Liver (tissue), 9 donors: ENCODE measurements around the gene SIRT2. TPM values are rescaled to one million over a fixed set of nuclear protein-coding genes. Genes with fewer than 3 reads are reported as not detected.

ENCODE experiments used
- DNase-seq: peaks from one replicate; pipeline ENCODE4 v3.0.0-alpha.2; 2017; ENCODE audit warnings: low spot score
- H3K27ac ChIP-seq, 2 donors: one replicate each; pipeline ENCODE4 v1.7.0; 2013; ENCODE audit warnings: inconsistent platforms in 2 of 2, low read length in 2 of 2, control low read depth in 1 of 2, low read depth in 1 of 2, mild to moderate bottlenecking in 1 of 2
- H3K27me3 ChIP-seq, 4 donors: one replicate each; pipeline versions ENCODE4 v1.6.1 to v1.7.0; 2013; ENCODE audit warnings: low read length in 3 of 4, inconsistent platforms in 1 of 4, mild to moderate bottlenecking in 1 of 4, moderate library complexity in 1 of 4; ENCODE audit not compliant: control insufficient read depth in 4 of 4, insufficient read depth in 4 of 4
- H3K36me3 ChIP-seq, 4 donors: one replicate each; pipeline versions ENCODE4 v1.6.1 to v1.7.0; 2013; ENCODE audit warnings: low read length in 3 of 4, mild to moderate bottlenecking in 3 of 4, low read depth in 1 of 4, moderate library complexity in 1 of 4; ENCODE audit not compliant: control insufficient read depth in 4 of 4, insufficient read depth in 3 of 4
- H3K4me1 ChIP-seq, 4 donors: one replicate each; pipeline versions ENCODE4 v1.6.1 to v1.7.0; 2013; ENCODE audit warnings: low read length in 3 of 4, mild to moderate bottlenecking in 3 of 4, moderate library complexity in 1 of 4; ENCODE audit not compliant: control insufficient read depth in 4 of 4, insufficient read depth in 4 of 4
- H3K4me3 ChIP-seq, 3 donors: one replicate each; pipeline versions ENCODE4 v1.6.1 to v1.7.0; 2013; ENCODE audit warnings: low read length in 3 of 3, control low read depth in 1 of 3, low read depth in 1 of 3, mild to moderate bottlenecking in 1 of 3
- H3K9ac ChIP-seq, 2 donors: one replicate each; pipeline ENCODE4 v1.7.0; 2013; ENCODE audit warnings: low read length in 2 of 2, mild to moderate bottlenecking in 2 of 2, moderate library complexity in 2 of 2, control low read depth in 1 of 2, low read depth in 1 of 2
- H3K9me3 ChIP-seq, 4 donors: one replicate each; pipeline versions ENCODE4 v1.6.1 to v1.7.0; 2013; ENCODE audit warnings: low read length in 3 of 4; ENCODE audit not compliant: control insufficient read depth in 4 of 4
- EGR1 ChIP-seq, 2 donors: IDR thresholded peaks; 2 replicates each; pipeline ENCODE4 v1.6.1; 2016 to 2018; ENCODE audit warnings: antibody characterized with exemption in 2 of 2, low read depth in 2 of 2
- FOXA1 ChIP-seq: IDR thresholded peaks from 2 replicates; pipeline ENCODE4 v1.6.1; 2016; ENCODE audit warnings: antibody characterized with exemption
- FOXA2 ChIP-seq: IDR thresholded peaks from 2 replicates; pipeline ENCODE4 v1.6.1; 2016; ENCODE audit warnings: antibody characterized with exemption
- GABPA ChIP-seq, 2 donors: IDR thresholded peaks in 1 of 2; conservative IDR thresholded peaks in 1 of 2; 2 replicates each; pipeline ENCODE4 v1.6.1; 2016; ENCODE audit warnings: antibody characterized with exemption in 2 of 2, mild to moderate bottlenecking in 1 of 2, moderate library complexity in 1 of 2
- HNF4A ChIP-seq, 2 donors: conservative IDR thresholded peaks; 2 replicates each; pipeline ENCODE4 v1.6.1; 2016; ENCODE audit warnings: antibody characterized with exemption in 2 of 2, mild to moderate bottlenecking in 2 of 2
- HNF4G ChIP-seq: IDR thresholded peaks from 2 replicates; pipeline ENCODE4 v1.6.1; 2016; ENCODE audit warnings: antibody characterized with exemption
- JUND ChIP-seq, 2 donors: IDR thresholded peaks; 2 replicates each; pipeline ENCODE4 v1.6.1; 2016; ENCODE audit warnings: antibody characterized with exemption in 2 of 2
- NR2F2 ChIP-seq: IDR thresholded peaks from 2 replicates; pipeline ENCODE4 v1.6.1; 2016; ENCODE audit warnings: antibody characterized with exemption
- RAD21 ChIP-seq, 2 donors: IDR thresholded peaks; 2 replicates each; pipeline ENCODE4 v1.6.1; 2016; ENCODE audit warnings: antibody characterized with exemption in 2 of 2, mild to moderate bottlenecking in 2 of 2
- RXRA ChIP-seq, 2 donors: IDR thresholded peaks; 2 replicates each; pipeline ENCODE4 v1.6.1; 2017 to 2018; ENCODE audit warnings: antibody characterized with exemption in 2 of 2, mild to moderate bottlenecking in 1 of 2
- SP1 ChIP-seq: IDR thresholded peaks from 2 replicates; pipeline ENCODE4 v1.6.1; 2018; ENCODE audit warnings: antibody characterized with exemption, mild to moderate bottlenecking
- TAF1 ChIP-seq: conservative IDR thresholded peaks from 2 replicates; pipeline ENCODE4 v1.6.1; 2016; ENCODE audit warnings: antibody characterized with exemption, mild to moderate bottlenecking
- YY1 ChIP-seq: IDR thresholded peaks from 2 replicates; pipeline ENCODE4 v1.6.1; 2016; ENCODE audit warnings: antibody characterized with exemption, mild to moderate bottlenecking
- WGBS: extraction: QIAGEN DNeasy Blood & Tissue Kit; methylation state at CpG from one replicate; pipeline ENCODE4 v1.1.7; 2013; 5-methylcytosine and 5-hydroxymethylcytosine counted together
- polyA plus RNA-seq, 2 donors: library from polyadenylated mRNA; stranded (reverse) in 1 of 2; unstranded in 1 of 2; fragments of 200-250 nt in 1 of 2; fragments of >200 nt in 1 of 2; fragmentation: Nextera tagmentation in 1 of 2; extraction: Ambion mirVana in 1 of 2; gene quantifications; one replicate each; pipeline versions ENCODE4 v1.2.1 to v1.2.3, GENCODE V29; 2013 to 2015
- total RNA-seq, 2 donors: library from RNA; depleted of rRNA; stranded (reverse); fragments of >200 nt; gene quantifications; one replicate each; pipeline ENCODE4 v1.2.3, GENCODE V29; 2014
- TF ChIP-seq, protein P1 (sequence below): IDR thresholded peaks from 2 replicates; pipeline ENCODE4 v1.6.1; 2016; ENCODE audit warnings: antibody characterized with exemption, mild to moderate bottlenecking
- TF ChIP-seq, protein P2 (sequence below): fragments of 150-350 bp; IDR thresholded peaks from 2 replicates; pipeline ENCODE4 v1.5.1; 2017; ENCODE audit warnings: improper control_type of control experiment, low read depth, low read length; ENCODE audit not compliant: missing input control
- TF ChIP-seq, protein P3 (sequence below): IDR thresholded peaks from 2 replicates; pipeline ENCODE4 v1.6.1; 2016; ENCODE audit warnings: antibody characterized with exemption
- TF ChIP-seq, protein P4 (sequence below): IDR thresholded peaks from 2 replicates; pipeline ENCODE4 v1.6.1; 2016; ENCODE audit warnings: antibody characterized with exemption
- donor health status: healthy.
- donor health status: healthy.
- donor health status: healthy.
- donor health status: healthy.
- donor health status: healthy.

The SIRT2 gene
- total and polyA plus RNA-seq, 4 donors: 21.8 to 42.2 (median 26.9) TPM

DNA sequence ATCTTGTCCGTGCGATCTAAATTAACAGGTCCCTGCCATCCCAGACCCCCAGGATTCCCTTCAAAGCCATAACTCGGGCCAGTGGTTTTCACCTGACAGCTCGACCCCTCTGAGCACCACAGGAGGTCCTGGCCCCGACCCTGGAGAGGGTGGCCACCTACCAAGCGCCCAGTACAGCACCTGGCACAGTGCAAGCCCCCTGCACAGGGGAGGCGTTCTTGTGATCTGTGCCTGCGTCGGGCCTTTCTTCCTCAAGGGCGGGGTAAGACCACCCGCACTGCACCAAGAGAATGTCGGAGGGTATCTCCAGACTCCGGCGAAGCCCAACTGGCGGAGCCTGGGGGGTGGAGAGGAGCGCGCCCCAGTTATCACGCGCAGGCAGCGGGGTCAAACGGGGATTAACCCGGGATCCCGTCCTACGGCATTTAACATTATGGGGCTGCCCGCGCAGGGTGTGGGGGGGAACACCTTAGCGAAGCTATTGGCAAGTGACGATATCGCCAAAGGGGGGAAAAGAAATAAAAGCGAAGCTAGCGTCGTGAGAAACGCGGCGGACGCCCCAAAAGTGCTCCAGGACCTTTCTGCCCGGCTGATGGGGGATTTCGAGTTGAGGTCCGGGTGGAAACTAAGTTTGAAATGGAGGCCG, 48.3 kb downstream of the SIRT2 start (continued):
- TF ChIP-seq, protein P1, sequence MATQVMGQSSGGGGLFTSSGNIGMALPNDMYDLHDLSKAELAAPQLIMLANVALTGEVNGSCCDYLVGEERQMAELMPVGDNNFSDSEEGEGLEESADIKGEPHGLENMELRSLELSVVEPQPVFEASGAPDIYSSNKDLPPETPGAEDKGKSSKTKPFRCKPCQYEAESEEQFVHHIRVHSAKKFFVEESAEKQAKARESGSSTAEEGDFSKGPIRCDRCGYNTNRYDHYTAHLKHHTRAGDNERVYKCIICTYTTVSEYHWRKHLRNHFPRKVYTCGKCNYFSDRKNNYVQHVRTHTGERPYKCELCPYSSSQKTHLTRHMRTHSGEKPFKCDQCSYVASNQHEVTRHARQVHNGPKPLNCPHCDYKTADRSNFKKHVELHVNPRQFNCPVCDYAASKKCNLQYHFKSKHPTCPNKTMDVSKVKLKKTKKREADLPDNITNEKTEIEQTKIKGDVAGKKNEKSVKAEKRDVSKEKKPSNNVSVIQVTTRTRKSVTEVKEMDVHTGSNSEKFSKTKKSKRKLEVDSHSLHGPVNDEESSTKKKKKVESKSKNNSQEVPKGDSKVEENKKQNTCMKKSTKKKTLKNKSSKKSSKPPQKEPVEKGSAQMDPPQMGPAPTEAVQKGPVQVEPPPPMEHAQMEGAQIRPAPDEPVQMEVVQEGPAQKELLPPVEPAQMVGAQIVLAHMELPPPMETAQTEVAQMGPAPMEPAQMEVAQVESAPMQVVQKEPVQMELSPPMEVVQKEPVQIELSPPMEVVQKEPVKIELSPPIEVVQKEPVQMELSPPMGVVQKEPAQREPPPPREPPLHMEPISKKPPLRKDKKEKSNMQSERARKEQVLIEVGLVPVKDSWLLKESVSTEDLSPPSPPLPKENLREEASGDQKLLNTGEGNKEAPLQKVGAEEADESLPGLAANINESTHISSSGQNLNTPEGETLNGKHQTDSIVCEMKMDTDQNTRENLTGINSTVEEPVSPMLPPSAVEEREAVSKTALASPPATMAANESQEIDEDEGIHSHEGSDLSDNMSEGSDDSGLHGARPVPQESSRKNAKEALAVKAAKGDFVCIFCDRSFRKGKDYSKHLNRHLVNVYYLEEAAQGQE: no peak
- TF ChIP-seq RAD21 (IDR thresholded peaks at IDR 0.05): no peak
- no peak for TF ChIP-seq GABPA (IDR thresholded peaks at IDR 0.05 in 1 of 2, conservative IDR thresholded peaks at IDR 0.05 in 1 of 2)

DNA sequence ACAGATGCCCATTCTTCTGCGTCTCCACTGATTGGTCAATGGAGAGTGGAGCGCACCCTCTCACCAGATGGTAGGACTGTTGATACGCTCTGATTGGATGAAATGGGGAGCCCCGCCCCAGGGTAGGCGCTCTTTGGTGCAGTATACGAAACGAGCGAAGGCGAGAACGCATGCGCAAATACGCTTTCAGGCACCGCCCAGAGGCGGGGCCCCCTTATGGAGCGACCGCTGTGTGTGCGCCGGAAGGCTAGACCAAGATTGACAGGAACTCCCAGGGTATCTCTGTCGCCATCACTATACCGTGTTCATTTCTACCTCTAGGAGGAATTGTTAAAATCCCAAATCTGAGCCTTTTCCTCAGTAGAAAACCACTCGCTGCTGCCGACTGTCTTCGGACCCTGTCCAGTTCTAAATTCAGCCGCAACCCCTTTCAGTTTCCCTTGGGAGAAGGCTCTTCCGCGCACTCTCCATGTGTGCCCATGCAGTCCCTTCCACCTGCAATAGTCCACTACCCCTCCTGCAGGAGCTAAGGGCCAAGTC, 48.9 kb downstream of the SIRT2 start:
- H3K27ac ChIP-seq: peak overlapping the region; percentile 95 to 100
- H3K4me1 ChIP-seq: peaks cover 5 to 42% (median 30%) of the 10 kb centered on the region in 4 donors
- H3K4me3 ChIP-seq: peak overlapping the region; percentile 74 to 93 (median 90)
- no peaks in the 10 kb centered on the region for H3K9me3 ChIP-seq
- H3K27me3 ChIP-seq: no peaks in the 10 kb centered on the region
- peaks cover 3 to 18% (median 15%) of the 10 kb centered on the region in 4 donors for H3K36me3 ChIP-seq
- H3K9ac ChIP-seq: peak overlapping the region; percentile 84 to 100
- WGBS: under 1% methylated on average over 26 of the region's 26 CpGs
- TF ChIP-seq HNF4A (conservative IDR thresholded peaks at IDR 0.05) (no peak), EGR1 (IDR thresholded peaks at IDR 0.05; ENCODE audit: low read depth in 2 of 2) (no peak), SP1 (peak; percentile 28), FOXA2 (no peak), HNF4G (no peak), RAD21 (IDR thresholded peaks at IDR 0.05) (peak in 1 of 2 donors; percentile 36), TAF1 (peak; percentile 0), FOXA1 (peak; percentile 18), GABPA (IDR thresholded peaks at IDR 0.05 in 1 of 2, conservative IDR thresholded peaks at IDR 0.05 in 1 of 2) (peak; percentile 36 to 82), RXRA (IDR thresholded peaks at IDR 0.05) (peak in 1 of 2 donors; percentile 9), JUND (IDR thresholded peaks at IDR 0.05) (no peak), NR2F2 (no peak), YY1 (peak; percentile 82)
- TF ChIP-seq, protein P2, sequence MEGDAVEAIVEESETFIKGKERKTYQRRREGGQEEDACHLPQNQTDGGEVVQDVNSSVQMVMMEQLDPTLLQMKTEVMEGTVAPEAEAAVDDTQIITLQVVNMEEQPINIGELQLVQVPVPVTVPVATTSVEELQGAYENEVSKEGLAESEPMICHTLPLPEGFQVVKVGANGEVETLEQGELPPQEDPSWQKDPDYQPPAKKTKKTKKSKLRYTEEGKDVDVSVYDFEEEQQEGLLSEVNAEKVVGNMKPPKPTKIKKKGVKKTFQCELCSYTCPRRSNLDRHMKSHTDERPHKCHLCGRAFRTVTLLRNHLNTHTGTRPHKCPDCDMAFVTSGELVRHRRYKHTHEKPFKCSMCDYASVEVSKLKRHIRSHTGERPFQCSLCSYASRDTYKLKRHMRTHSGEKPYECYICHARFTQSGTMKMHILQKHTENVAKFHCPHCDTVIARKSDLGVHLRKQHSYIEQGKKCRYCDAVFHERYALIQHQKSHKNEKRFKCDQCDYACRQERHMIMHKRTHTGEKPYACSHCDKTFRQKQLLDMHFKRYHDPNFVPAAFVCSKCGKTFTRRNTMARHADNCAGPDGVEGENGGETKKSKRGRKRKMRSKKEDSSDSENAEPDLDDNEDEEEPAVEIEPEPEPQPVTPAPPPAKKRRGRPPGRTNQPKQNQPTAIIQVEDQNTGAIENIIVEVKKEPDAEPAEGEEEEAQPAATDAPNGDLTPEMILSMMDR: peak; percentile 24
- TF ChIP-seq, protein P3, sequence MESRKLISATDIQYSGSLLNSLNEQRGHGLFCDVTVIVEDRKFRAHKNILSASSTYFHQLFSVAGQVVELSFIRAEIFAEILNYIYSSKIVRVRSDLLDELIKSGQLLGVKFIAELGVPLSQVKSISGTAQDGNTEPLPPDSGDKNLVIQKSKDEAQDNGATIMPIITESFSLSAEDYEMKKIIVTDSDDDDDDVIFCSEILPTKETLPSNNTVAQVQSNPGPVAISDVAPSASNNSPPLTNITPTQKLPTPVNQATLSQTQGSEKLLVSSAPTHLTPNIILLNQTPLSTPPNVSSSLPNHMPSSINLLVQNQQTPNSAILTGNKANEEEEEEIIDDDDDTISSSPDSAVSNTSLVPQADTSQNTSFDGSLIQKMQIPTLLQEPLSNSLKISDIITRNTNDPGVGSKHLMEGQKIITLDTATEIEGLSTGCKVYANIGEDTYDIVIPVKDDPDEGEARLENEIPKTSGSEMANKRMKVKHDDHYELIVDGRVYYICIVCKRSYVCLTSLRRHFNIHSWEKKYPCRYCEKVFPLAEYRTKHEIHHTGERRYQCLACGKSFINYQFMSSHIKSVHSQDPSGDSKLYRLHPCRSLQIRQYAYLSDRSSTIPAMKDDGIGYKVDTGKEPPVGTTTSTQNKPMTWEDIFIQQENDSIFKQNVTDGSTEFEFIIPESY: peak; percentile 74
- TF ChIP-seq, protein P1: peak; percentile 84
- TF ChIP-seq, protein P4, sequence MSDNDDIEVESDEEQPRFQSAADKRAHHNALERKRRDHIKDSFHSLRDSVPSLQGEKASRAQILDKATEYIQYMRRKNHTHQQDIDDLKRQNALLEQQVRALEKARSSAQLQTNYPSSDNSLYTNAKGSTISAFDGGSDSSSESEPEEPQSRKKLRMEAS: peak; percentile 28
- DNase-seq: no peak
